A549 (cell line): ENCODE measurements around the gene ADAMTS20.

Experiments used
- ATOH8 ChIP-seq: fragments of 250-450 bp; sonication (Bioruptor Pico); IDR thresholded peaks from 2 replicates; pipeline ENCODE4 v1.5.0; 2020; ENCODE audit warnings: low read depth, mild to moderate bottlenecking, moderate library complexity
- CHD4 ChIP-seq: fragments of 200-600 bp; sonication (generic); IDR thresholded peaks from 2 replicates; pipeline ENCODE4 v1.6.1; 2016; ENCODE audit warnings: antibody characterized with exemption, mild to moderate bottlenecking, borderline replicate concordance
- CTCF ChIP-seq: fragments of >200 bp; sonication (Bioruptor Twin); formaldehyde crosslinking; IDR thresholded peaks from 3 replicates; pipeline ENCODE4 v1.5.1; 2016
- EP300 ChIP-seq, 2 experiments: fragments of >200 bp; sonication (Bioruptor Twin); formaldehyde crosslinking; IDR thresholded peaks; 2 replicates in 1 of 2; 3 replicates in 1 of 2; pipeline ENCODE4 v1.6.1; 2016 to 2017
- JUNB ChIP-seq: fragments of >200 bp; sonication (Bioruptor Twin); formaldehyde crosslinking; IDR thresholded peaks from 2 replicates; pipeline ENCODE4 v1.6.1; 2016
- NR3C1 ChIP-seq: fragments of >200 bp; sonication (Bioruptor Twin); formaldehyde crosslinking; IDR thresholded peaks from 3 replicates; pipeline ENCODE4 v1.6.1; 2017
- POLR2A ChIP-seq: IDR thresholded peaks from 2 replicates; pipeline ENCODE4 v1.6.1; 2012; ENCODE audit warnings: mild to moderate bottlenecking, low read length
- POLR2AphosphoS2 ChIP-seq: conservative IDR thresholded peaks from 2 replicates; pipeline ENCODE4 v1.6.1; 2012; ENCODE audit warnings: low read length, improper control_type of control experiment, inconsistent platforms
- RARB ChIP-seq: fragments of 250-450 bp; sonication (Bioruptor Pico); IDR thresholded peaks from 2 replicates; pipeline ENCODE4 v1.8.0; 2021; ENCODE audit warnings: mild to moderate bottlenecking, moderate library complexity

GRCh38 chr12:43347026-43347425, 205.0 kb downstream of the ADAMTS20 start:
- no peak for TF ChIP-seq ATOH8 (CRISPR knock-in tag)
- TF ChIP-seq POLR2A, result no peak
- TF ChIP-seq CTCF, result no peak
- TF ChIP-seq JUNB, result no peak
- no peak for TF ChIP-seq POLR2AphosphoS2
- TF ChIP-seq EP300 (IDR thresholded peaks at IDR 0.05), result no peak
- no peak for TF ChIP-seq RARB (CRISPR knock-in tag)
- TF ChIP-seq NR3C1, result no peak
- TF ChIP-seq CHD4, result no peak
